ACC112 (cell line): Measurements from ENCODE around the gene PRSS35.

Experiments
- H2AFZ ChIP-seq: fragments of 200-600 bp; sonication (generic); one replicate; pipeline ENCODE4 v1.6.0; 2017; ENCODE audit warnings: antibody characterized with exemption, low read length; ENCODE audit not compliant: unreplicated experiment
- H3K27ac ChIP-seq: fragments of 200-600 bp; sonication (generic); 2 replicates; pipeline ENCODE4 v1.5.1; 2014; ENCODE audit warnings: low read depth, mild to moderate bottlenecking, antibody characterized with exemption, low read length, moderate library complexity
- H3K27me3 ChIP-seq: fragments of 200-600 bp; sonication (generic); 2 replicates; pipeline ENCODE4 v1.6.1; 2014; ENCODE audit warnings: mild to moderate bottlenecking, antibody characterized with exemption, low read length, moderate library complexity, mixed read lengths; ENCODE audit not compliant: insufficient read depth
- H3K36me3 ChIP-seq: fragments of 200-600 bp; sonication (generic); 2 replicates; pipeline ENCODE4 v1.6.1; 2016; ENCODE audit warnings: mild to moderate bottlenecking, antibody characterized with exemption, low read length, moderate library complexity, mixed read lengths; ENCODE audit not compliant: insufficient read depth
- H3K4me1 ChIP-seq: fragments of 200-600 bp; sonication (generic); one replicate; pipeline ENCODE4 v1.6.1; 2016; ENCODE audit warnings: low read length, mixed read lengths; ENCODE audit not compliant: insufficient read depth, unreplicated experiment, control insufficient read depth
- H3K4me3 ChIP-seq: fragments of 200-600 bp; sonication (generic); 2 replicates; pipeline ENCODE4 v1.5.1; 2014; ENCODE audit warnings: mild to moderate bottlenecking, low read depth, low read length
- H3K79me2 ChIP-seq: fragments of 200-600 bp; sonication (generic); one replicate; pipeline ENCODE4 v1.6.0; 2016; ENCODE audit warnings: low read length; ENCODE audit not compliant: control insufficient read depth, unreplicated experiment, insufficient read depth

Gene PRSS35, protein sequence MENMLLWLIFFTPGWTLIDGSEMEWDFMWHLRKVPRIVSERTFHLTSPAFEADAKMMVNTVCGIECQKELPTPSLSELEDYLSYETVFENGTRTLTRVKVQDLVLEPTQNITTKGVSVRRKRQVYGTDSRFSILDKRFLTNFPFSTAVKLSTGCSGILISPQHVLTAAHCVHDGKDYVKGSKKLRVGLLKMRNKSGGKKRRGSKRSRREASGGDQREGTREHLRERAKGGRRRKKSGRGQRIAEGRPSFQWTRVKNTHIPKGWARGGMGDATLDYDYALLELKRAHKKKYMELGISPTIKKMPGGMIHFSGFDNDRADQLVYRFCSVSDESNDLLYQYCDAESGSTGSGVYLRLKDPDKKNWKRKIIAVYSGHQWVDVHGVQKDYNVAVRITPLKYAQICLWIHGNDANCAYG

DNA sequence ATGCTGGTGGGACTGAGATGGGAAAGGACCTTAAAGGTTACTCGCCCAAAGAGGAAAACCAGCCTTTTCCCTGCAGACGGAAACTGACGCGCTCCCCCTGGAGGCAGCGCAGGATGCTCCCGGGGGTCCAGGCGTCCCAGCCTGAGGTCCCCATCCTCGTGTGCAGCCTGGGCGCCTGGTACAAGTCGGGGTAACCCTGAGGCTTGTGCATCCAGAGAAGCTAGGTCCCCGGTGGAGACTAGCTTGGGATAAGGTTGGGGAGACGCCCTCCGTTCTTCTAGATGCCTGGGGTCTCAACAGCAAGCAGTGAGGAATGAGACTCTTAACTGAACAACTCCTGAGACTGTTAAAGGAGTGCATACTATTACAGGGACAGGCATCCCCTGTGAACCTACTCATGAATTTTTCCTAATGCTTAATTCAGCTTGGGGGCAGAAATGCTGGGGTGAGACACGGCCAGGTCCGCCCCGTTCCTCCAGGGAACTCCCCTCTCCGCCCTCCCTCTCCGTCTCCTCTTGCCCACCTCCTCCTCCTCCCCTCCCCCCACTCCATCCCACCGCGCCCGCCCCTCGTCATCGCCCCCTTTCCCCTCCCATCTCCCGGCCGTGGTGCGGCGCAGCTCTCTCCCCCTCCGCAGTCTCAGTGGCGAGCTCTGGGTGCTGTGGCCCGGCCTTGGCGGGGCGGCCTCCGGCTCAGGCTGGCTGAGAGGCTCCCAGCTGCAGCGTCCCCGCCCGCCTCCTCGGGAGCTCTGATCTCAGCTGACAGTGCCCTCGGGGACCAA lies at the start of gene PRSS35:
Gene PRSS35, plus strand, starts transcription at position 634 of the 781 bp plus-strand sequence. CDS start 10,908 bp downstream, outside the sequence.
- no peak within 1 kb of the TSS for H3K27ac ChIP-seq
- H3K4me3 ChIP-seq: peak within 1 kb of the TSS; percentile 72
- H2AFZ ChIP-seq: peak within 1 kb of the TSS; percentile 81
- no peaks in the 10 kb centered on the region for H3K79me2 ChIP-seq
- H3K27me3 ChIP-seq: no peaks in the 10 kb centered on the region
- peaks cover 5% of the 10 kb centered on the region for H3K4me1 ChIP-seq
- H3K36me3 ChIP-seq: no peaks in the 10 kb centered on the region

DNA sequence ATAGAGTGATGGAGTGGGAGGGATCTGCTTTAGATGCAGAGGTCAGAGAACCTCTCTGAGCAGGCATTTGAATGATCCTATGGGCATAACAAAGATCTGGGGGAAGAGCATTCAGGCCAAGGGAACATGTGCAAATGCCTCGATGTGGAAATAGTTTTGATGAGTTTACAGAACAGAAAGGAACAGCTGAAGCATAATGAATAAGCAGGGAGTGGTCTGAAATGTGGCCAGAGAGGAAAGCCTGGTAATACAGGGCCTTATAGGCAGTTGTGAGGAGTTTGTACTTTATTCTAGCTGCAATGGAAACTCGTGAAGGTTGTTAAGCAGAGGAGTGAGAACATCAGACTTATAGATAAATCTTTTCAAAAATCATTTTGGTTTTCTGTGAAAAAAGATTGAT lies 48.4 kb upstream of the PRSS35 start:
- H2AFZ ChIP-seq: peak overlapping the region; percentile 1
- no peaks in the 10 kb centered on the region for H3K27me3 ChIP-seq
- H3K4me3 ChIP-seq: no peak overlapping the region
- no peaks in the 10 kb centered on the region for H3K36me3 ChIP-seq
- no peaks in the 10 kb centered on the region for H3K4me1 ChIP-seq
- no peaks in the 10 kb centered on the region for H3K79me2 ChIP-seq
- no peak overlapping the region for H3K27ac ChIP-seq

DNA sequence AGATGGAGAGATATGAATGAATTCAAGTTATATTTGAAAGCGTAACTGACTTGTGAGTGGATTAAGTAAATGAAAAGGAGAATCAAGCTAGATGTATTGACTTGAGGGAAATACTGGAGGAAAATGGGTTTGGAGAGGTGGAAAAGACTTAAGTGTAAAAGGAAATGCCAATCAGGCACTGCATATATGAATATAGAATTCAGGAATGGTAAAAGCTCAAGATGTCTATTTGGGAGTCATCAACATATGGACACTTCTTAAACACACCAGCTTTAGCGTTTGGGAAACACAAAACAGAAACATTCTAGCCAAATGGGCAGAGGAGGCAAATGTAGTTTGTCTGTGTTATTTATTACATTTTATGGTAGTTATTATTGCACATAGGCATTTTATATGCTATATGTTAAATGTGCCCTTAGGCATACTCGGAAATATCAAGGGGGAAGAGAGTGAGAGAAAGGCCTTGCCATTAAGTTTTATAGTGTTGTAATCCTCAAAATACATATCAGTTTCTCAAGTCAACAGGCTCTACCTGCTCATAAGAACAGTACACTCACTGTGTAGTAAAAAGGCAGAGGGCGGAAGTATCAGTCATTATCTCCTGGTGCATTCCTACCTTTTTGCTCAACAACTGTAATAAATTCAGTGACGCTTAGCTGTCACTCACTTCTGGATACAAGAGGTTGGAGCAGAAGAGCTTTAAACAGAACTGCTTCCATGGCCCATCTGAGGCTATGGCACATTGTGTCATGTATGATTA lies 47.8 kb upstream of the PRSS35 start:
- Histone ChIP-seq H3K27ac (no peak overlapping the region), H3K79me2 (no peaks in the 10 kb centered on the region), H3K4me1 (no peaks in the 10 kb centered on the region), H3K27me3 (no peaks in the 10 kb centered on the region), H2AFZ (peak overlapping the region; percentile 1), H3K4me3 (no peak overlapping the region), H3K36me3 (no peaks in the 10 kb centered on the region)

DNA sequence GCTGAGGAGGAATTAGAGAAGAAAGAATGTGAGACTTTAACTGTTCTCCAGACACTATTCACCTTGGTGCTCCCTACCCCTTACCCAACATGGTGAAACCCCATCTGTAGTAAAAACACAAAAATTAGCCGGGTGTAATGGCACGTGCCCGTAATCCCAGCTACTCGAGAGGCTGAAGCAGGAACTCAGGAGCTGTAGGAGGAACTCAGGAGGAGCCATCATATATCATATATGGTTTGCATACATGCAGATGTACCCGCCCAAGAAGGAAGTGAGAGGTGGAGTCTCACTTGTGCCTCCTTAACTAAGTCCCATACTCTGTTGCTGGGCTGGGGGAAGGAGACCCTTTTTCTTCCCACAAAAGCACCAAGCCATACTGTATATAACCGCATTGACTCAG lies 46.0 kb upstream of the PRSS35 start:
- H3K4me3 ChIP-seq: no peak overlapping the region
- no peaks in the 10 kb centered on the region for H3K79me2 ChIP-seq
- H3K27me3 ChIP-seq: no peaks in the 10 kb centered on the region
- no peaks in the 10 kb centered on the region for H3K36me3 ChIP-seq
- no peaks in the 10 kb centered on the region for H3K4me1 ChIP-seq
- H3K27ac ChIP-seq: no peak overlapping the region
- no peak overlapping the region for H2AFZ ChIP-seq

DNA sequence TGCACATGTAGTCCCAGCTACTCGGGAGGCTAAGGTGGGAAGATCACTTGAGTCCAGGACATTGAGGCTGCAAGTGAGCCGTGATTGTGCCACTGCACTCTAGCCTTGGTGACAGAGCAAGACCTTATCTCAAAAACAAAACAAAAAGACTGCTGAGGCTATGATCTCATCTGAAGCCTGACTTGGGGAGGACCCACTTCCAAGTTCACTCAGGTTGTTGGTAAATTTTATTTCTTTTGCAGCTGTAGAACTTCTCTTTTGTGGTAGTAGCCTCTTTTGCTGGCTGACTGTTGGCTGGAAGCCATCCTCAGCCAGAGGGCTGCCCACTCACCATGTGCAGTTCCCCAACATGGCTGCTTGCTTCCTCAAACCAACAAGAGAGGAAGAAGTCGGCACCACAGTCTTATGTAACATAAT lies 44.7 kb upstream of the PRSS35 start:
- Histone ChIP-seq H3K36me3 (no peaks in the 10 kb centered on the region), H3K27me3 (no peaks in the 10 kb centered on the region), H3K27ac (no peak overlapping the region), H2AFZ (no peak overlapping the region), H3K4me3 (no peak overlapping the region), H3K4me1 (no peaks in the 10 kb centered on the region), H3K79me2 (no peaks in the 10 kb centered on the region)

DNA sequence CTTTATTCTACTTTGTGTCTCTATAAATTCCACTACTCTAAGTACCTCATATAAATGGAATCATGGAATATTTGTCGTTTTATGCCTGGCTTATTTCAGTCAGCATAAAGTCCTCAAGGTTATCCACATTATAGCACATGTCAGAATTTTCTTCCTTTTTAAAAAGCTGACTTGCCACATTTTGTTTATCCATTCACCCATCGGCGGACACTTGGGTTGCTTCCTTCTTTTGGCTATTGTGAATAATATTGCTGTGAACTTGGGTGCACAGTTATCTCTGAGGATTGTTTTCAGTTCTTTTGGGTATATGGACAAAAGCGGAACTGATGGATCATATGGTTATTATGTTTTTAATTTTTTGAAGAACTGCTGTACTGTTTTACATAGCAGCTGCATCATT lies 42.3 kb upstream of the PRSS35 start:
- Histone ChIP-seq H3K27ac (no peak overlapping the region), H3K4me1 (no peaks in the 10 kb centered on the region), H3K27me3 (no peaks in the 10 kb centered on the region), H3K79me2 (no peaks in the 10 kb centered on the region), H2AFZ (no peak overlapping the region), H3K36me3 (no peaks in the 10 kb centered on the region), H3K4me3 (no peak overlapping the region)

DNA sequence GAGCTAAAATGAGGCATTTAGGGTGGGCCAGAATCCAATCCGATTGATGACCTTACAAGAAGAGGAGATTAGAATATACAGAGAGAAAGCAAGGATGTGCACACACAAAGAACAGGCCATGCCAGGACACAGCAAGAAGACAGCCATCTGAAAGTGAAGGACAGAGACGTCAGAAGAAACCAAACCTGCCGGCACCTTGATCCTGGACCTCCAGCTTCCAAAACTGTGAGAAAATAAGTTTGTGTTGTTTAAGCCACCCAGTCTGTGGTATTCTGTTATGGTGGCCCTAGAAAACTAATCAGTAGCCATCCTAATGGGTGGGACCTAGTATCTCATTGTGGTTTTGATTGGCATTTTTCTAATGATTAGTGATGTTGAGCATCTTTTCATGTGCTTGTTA lies 41.7 kb upstream of the PRSS35 start:
- no peak overlapping the region for H2AFZ ChIP-seq
- no peaks in the 10 kb centered on the region for H3K4me1 ChIP-seq
- H3K27me3 ChIP-seq: no peaks in the 10 kb centered on the region
- H3K4me3 ChIP-seq: no peak overlapping the region
- no peaks in the 10 kb centered on the region for H3K36me3 ChIP-seq
- no peaks in the 10 kb centered on the region for H3K79me2 ChIP-seq
- H3K27ac ChIP-seq: no peak overlapping the region

DNA sequence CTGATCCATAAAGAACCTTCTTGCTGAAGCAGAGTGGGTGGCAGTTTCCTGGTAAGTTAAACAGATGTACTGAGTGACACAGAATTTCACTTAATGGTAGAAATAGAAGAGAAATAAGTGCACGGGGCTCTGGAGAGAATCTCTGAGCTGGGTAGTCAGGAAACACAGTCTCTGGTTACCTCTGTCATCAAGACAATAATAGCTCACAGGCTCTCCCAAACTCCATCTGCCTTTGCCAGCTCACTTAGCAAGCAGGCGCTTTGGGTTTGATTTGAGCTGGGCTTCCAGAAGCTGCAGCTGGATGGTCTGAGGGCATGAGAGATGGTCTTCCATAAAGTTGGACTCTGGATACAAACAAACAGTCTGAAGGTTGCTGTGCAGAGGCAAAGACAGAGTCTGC lies 39.6 kb upstream of the PRSS35 start:
- no peaks in the 10 kb centered on the region for H3K36me3 ChIP-seq

DNA sequence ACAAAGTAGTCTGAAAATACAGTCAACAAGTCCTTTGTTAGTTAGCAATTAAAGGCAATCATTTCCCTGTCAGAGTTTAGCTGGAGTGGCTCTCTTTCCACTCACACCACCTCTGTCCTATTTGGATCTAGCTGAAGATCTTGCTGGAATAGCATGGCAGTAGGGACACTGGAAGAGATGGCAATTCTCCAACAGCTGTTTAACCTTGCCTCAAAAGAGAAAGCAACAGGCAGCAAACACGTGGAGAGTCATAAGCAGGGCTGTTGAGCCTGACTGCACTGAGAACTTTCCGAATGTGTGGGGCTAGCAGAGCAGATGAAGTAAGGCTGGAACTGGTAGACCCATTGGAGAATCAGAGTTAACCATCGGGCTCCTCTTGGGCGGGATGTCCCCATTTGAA lies 38.0 kb upstream of the PRSS35 start:
- no peaks in the 10 kb centered on the region for H3K4me1 ChIP-seq
- no peaks in the 10 kb centered on the region for H3K27me3 ChIP-seq
- no peaks in the 10 kb centered on the region for H3K36me3 ChIP-seq
- peak overlapping the region; percentile 29; the same call in 1 of the 2 replicates for H3K4me3 ChIP-seq
- H2AFZ ChIP-seq: peak overlapping the region; percentile 48
- no peaks in the 10 kb centered on the region for H3K79me2 ChIP-seq
- no peak overlapping the region for H3K27ac ChIP-seq

More for the DNA sequence above, 39.6 kb upstream of the PRSS35 start:
- Histone ChIP-seq H3K27me3 (no peaks in the 10 kb centered on the region), H3K4me1 (no peaks in the 10 kb centered on the region), H2AFZ (no peak overlapping the region), H3K27ac (no peak overlapping the region), H3K4me3 (no peak overlapping the region), H3K79me2 (no peaks in the 10 kb centered on the region)

DNA sequence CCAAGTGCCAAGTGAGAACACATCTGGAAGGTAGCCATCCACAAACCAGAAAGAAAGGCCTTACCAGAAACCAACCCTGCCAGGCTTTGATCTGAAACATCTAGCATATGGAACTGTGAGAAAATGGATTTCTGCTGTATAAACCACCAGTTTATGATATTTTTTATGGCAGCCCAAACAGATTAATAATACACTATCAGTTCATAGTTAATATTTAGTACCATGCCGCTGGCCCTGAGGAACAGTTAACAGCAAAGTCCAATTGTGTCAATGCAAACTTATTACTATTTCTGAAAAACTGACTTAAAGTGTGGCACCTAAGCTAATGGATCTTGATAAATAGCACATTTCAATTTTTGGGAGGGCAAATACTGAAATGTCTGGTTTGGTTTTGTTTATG lies 35.4 kb upstream of the PRSS35 start:
- Histone ChIP-seq H2AFZ (no peak overlapping the region), H3K36me3 (no peaks in the 10 kb centered on the region), H3K79me2 (no peaks in the 10 kb centered on the region), H3K4me3 (no peak overlapping the region), H3K27ac (no peak overlapping the region), H3K4me1 (no peaks in the 10 kb centered on the region), H3K27me3 (no peaks in the 10 kb centered on the region)
